Measurements from ENCODE around the gene SAPCD2. TPM values are rescaled to one million over a fixed set of nuclear protein-coding genes. Genes with fewer than 3 reads are reported as not detected.

Gene SAPCD2
- total and polyA plus RNA-seq, 2 of the 8 experiments (the other 6 are each of a cell fraction or from before 2014, with no cell fraction given): 12.7 to 32.1 TPM

DNA sequence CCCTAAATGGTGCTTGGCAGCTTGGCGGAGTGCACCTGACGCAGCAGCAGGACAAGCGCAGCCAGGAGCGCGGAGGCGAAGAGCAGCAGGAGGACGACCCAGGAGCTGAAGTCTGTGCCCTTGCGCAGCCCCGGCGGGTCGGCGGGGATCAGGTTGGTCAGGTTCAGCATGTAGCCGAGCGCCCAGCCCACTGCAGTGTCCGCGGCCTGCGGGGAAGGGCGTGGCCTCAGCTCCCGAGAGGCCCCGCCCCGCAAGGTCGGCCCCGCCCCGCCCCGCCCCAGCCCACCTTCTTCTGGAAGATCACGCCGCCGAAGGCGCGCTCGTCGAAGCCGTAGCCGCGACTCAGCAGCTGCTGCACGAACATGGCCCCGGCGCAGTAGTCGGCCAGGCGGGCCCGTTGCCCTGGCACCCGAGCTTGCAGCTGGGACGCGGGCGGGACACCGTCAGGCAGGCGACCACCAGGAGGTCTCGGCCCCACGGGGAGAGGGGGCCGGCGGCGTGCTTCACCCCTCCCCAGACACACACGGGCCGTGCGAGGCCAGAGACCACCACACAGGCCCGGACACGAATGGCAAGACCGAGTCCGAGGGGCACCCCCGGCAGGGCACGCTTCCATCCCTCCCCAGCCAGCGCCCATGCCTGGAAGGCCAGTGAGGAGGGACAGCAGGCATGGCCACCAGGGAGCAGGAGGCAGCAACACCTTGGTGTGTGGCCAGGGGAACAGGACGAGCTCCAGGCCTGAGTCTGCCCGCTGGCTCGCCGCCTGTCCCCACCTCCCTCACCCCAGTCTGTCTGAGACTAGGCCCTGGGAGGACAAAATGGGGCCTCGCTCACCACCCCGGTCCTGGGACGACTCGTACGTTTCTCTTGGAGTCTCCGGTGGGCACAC is 21.5 kb downstream of the SAPCD2 start (continued):
- no peak for TF ChIP-seq BRCA1 (IDR thresholded peaks at IDR 0.05; ENCODE audit: low read depth, low read length)
- TF ChIP-seq RBBP5 (IDR thresholded peaks at IDR 0.05; ENCODE audit: borderline replicate concordance, low read depth, low read length): no peak
- no peak for TF ChIP-seq SP2 (IDR thresholded peaks at IDR 0.05; ENCODE audit: low read length)
